Measurements from ENCODE around the gene MEIS1.
"Not testable (repeated sequence)": the region's sequence is repeated elsewhere in the genome, so short reads cannot be mapped to it uniquely, and the experiment has no call there.

The MEIS1 gene

DNA sequence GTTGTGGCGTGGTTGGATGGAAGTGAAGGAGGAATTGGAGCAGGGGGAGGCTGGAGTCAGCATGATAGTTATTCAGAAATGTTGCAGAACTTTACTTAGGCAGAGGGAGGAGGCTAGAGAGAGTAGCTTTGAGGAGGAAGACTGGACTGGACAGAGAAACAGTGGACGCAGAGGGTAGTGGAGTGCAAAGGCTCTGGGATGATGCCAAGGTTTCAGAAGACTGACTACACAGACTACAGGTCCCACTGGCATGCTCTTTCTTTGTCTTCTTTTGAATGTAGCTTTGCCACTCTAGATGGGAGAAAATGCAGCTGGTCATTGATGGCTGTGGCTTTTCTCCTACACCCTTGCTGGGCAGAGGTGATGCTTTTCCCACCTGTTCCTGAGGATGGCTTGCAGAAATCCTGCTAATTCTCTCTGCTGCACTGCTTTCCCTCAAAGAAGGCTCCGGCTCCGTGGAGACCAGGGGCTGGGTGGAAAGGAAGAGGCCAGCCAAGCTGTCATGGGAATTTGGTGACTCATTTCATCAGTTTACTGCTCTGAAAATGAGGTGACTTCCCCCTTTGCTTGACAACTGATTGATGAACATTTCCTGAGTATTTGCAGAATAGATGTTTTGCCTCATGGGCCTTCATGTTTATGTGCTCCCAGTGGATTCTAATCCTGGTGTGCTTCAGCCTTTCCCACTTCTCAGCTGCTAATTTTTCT lies 42.4 kb downstream of the MEIS1 start:
- no peak for DNase-seq

DNA sequence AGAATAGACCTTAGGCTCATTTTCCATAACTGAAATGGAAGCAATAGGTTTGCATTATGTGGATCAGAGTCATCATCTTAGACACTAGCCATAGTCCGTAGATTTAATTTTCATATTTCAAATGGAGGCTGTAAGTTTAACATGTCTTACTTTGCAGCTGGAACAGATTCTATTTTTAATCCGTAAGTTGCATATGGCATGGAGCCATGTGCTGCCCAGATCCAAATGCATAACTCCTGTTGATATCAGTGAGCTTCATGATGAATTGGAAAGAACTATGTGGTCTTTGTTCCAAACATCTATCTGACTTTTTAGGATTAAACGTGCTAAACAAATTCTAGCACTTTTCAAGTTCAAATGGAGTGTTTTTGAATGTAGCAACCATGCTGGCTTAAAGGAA lies 43.4 kb downstream of the MEIS1 start:
- no peak for DNase-seq

DNA sequence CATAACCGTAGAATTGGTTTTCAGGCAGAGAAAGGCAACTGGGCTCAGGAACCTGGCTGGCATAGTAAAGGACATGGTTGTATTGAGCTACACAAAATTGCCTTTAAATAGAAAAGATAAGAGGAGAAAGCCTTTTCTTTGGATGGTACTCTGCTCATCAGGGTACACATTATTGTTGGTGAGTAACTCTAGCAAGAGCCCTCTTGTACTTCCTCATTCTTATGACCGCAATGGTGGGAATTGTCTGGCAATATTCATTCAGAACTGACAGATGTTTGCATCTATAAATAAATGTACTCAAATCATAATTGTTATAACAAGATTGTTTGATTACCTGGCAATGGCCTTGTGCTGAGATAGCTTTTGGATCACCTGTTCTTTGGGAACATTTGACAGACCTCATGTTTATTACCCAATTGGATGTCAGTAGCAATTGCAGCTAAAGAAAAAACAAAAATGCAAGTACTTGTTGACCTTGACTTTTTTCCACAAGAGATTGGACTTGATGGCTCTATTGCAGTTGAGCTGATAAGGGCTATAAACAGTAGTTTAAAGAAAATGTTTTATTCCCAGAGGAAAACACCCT lies 43.9 kb downstream of the MEIS1 start:
- DNase-seq = no peak

DNA sequence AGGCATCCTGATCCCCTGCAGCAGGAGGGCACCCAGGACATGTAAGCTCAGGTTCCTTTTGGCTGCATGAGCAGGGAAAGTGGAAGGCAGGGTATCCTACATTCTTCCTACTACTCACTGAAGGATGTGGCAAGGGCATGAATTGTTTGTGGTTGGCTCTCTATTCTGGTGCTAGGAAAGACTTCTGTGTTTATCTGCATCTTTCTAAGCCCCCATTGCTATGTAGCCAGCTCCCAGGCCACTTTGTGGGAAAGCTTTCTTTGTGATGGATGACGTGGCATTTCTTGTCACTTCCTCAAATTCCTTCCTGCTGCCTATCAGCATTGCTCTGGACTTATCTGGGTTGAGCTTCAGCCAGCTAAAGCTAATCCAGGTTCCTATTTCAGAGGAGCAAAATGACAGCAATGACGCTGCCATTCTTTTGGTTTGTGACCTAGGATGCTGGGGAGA lies 46.2 kb downstream of the MEIS1 start:
- DNase-seq = no peak

DNA sequence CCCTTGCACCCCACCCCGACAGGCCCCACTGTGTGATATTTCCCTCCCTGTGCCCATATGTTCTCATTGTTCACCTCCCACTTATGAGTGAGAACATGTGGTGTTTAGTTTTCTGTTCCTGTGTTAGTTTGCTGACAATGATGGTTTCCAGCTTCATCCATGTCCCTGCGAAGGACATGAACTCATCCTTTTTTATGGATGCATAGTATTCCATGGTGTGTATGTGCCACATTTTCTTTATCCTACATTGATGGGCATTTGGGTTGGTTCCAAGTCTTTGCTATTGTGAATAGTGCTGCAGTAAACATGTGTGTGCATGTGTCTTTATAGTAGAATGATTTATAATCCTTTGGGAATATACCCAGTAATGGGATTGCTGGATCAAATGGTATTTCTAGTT lies 50.3 kb downstream of the MEIS1 start:
- DNase-seq = not testable (repeated sequence)

DNA sequence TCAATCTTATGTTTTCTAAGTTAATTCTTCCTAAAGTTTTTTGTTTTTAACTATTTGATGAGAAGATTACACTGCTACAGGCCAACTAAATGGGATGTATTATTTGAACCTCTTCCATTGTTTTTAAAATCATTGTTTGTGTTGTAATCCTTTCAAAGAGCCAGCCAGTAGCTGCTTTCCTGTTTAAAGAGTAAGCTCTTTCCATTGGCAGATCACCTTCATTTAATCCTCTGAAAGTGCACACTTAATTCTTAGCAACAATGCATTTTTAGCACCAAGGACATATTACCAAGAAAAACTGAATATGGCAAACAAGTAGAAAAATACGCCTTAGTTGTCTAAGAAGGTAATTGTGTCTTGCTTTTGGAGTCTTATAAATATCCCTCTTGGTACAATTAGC lies 54.0 kb downstream of the MEIS1 start:
- no peak for DNase-seq

DNA sequence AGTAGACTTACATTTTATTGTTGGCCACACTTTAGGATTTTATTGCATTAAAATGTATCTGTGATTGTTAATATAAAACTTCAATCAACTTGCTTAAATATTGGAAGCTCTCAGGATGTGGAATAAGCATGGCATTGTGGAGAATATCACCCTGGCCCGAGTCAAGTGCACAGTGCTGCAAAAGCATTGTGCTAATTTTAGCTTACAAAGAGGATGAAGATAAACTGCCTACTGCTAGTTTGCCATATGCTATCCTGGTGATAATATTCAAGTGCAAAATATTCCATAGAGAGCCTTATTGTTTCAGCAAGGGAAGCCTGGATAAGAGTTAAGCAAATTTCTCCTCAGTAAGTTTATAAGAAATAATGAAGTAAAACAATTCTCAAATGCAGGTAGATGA lies 54.5 kb downstream of the MEIS1 start:
- peak; percentile 57 for DNase-seq

DNA sequence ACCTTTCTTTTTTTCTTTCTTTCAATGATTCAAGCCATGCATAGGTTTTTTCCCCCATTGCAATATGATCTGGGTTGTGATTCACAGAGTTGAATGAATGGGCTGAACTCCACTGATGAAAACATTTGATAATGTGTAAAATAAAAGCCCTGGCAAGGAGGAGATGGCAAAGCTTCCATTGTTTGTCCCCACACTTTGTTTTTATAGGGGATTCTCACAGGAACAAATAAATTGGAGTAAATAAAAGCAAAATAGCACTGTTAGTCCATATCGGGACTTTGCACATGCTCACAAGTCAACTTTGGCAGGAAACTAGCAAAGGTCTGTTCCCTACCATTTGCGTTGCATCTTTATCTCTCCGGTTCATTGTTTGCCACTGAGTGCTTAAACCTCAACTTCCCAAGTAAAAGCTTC lies 55.7 kb downstream of the MEIS1 start:
- peak; percentile 15 for DNase-seq

DNA sequence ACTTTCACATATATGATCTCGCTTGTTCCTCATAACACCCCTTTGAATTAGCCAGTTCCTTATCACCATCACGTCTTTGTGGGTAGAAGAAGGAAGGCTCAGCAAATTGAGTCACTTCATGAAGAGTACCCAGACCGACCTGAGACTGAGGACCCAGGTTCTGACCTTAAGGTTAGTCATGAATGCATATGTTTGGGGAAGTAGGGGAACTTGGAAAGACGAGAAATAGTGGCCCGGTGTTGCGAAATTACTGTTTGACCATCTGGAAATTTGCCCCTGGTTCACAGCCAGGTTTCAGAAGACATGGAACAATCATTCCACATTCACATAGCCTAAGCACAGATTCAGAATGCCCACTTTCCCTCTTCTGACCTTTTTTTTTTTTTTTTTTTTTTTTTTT lies 59.8 kb downstream of the MEIS1 start:
- DNase-seq = no peak

DNA sequence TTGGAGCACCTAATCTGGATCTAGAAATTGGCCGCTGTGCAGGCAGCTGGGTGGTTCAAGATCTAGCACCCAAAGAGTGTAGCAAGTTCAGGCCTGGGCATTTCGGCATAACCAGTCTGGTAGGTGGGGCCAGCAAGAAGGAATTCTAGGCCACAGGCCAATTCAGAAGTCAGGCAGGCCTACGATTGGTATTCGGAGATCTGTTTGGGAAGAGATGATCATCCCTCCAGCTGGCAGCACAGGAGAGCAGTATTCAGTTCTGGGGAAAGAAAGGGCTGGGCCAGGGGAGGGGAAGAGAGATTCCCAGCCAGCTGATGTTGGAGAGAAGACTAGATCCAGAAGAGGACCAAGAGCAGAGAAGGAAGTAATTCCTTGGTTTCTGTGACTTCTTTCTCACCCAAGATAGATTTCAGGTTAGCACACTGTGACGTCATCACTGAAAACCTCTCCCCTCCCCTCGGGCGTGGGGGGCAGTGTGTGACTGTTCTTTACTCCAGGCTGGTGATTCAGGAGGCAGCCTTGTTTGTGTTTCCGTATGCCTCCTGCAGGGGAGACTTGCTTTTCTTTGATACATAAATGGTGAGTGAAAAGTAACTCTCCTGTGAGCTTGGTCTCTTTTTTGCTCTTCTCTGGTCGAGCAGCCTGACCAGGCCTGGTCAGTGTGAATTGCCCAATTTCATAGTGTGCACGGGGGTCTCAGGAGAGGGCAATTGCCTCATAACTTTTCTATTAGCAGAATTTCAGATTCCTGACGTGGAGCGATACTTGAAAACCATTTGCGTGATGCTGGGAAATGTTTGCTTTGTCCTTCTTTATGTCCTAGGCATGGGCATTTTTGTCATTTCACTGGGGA lies 61.1 kb downstream of the MEIS1 start:
- DNase-seq = no peak

DNA sequence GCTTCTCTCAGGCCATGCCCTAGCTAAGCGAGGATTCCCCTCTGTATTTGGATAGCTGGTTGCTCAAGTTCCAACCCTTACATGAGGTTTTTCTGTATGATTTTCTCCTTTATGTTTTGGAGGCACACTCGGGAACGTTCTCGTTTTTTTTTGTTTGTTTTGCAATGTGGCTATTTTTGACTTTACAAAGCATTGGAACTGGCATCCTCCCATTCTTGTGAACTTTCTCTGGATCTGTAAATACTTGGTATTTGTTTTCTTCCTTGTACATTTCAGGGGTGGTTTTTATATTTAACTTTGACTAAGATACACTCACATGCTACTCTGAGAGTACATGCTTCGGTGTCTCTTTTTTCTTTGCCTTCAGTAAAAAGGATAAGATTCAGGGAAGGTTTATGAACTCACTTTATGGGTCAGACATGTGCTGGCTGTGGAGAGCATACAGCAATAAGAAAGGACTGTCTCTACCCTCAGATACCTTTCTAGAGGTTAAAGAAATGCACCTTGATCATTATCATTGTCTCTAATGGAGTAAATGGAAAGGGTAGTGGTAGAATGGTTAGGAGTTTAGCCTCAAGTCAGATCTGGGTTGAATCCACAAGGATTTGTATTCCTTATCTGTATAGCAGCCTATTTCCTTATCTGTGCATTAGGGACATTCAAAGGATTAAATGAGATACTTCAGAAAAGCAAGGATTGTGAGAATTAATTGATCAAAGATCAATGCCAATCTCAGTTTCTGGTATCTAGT lies 61.9 kb downstream of the MEIS1 start:
- DNase-seq = no peak

DNA sequence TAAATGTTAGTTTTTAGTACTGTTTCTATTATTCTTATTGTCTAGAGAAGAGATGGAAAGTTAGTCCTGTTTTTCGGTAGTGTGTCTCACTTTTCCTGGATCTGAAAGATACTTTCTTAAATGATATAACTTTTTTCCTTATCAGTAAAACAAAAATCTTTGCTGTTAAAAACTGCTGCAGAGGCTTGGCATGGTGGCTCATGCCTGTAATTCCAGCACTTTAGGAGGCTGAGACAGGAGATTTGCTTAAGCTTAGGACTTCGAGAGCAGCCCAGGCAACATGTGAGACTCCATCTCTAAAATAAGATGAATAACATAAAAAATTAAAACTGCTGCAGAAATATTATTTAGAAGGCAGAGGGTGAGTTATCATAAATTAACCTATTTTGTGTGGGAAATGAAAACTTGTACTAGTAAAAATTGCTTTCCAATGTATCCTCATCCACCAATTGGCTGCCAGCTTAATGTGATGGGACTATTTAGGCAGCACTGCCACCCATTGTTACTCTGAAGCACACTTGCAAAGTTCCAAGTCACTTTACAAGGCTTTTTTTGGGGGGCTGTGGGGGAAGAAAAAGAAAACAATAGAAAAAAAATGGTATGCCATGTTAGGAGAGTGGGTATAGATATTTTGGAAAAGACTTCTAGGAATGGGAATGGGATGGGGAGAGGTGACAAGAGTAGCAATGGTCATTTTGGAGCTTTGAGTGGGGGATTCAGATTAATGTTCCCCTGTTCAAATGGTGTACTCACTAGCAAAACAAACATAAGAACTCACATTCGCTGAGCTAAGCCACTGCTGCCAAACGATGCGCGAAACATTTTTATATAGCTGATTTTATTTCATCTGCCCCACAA lies 62.7 kb downstream of the MEIS1 start:
- no peak for DNase-seq

DNA sequence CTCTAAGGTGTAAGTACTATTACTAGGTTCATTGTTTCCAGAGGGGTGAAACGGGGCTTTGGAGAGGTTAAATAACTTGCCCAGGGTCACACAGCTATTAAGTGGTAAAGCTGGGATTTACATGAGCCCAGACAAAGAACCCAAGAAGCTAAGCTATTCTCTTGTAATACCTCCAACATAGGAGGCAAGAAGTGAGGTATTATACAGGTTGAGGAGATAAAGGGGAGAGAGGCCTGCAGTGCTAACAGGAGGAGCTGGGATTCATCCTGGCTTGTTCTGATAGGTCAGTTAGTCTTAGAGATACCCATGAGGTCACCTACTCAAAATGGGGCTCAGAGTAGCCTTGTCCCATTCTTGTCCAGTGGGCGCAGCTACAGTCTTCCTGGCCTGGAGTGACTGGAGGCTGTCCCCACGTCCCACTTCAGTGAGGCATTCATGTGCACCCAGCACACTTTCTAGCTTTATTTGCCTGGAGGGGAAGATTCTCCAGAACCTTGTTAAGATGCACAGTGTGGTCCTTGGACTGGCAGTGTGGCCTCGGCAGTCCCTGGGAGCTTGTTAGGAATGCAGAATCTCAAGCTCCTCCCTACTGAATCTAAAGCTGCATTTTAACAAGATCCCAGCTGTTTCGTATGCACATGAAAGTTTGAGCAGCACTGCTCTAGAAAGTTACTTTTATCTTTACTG lies 63.5 kb downstream of the MEIS1 start:
- no peak for DNase-seq

DNA sequence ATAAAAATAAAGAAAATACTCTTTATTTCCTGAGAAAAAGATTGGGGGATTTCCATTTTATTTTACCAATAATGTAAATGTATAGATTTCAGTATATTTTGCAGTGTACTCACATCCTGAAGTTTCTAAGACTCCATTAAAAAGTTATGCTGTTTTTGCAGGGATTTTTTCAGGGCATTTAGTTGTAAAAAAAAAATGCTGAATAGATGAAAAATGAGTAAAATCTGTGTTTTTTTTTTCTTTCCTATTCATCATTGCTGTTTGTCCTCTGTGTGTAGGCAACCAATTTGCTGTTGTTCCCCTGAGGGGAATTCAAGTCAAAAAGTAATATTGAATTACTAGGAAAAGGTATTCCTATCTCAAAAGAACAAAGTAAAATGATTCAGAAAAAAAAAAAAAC lies 66.3 kb downstream of the MEIS1 start:
- no peak for DNase-seq

DNA sequence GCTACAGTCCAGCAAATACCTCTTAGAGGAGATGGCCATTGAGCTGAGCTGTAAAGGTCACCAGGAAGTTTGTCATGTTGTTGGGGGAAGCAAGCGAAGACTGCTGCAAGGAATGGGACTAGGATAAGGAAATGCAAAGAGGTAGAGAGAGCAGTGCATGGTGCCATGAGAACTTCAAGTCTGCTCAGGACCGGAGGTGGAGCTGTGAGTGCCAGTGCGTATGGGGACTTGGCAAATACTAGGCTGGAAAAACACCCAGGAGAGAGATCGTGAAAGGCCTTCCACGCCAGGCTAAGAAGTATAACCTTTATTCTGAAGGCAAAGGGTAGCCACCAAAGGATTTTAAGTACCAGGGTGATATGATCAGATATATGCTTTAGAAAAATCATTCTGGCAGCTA lies 71.3 kb downstream of the MEIS1 start:
- no peak for DNase-seq

DNA sequence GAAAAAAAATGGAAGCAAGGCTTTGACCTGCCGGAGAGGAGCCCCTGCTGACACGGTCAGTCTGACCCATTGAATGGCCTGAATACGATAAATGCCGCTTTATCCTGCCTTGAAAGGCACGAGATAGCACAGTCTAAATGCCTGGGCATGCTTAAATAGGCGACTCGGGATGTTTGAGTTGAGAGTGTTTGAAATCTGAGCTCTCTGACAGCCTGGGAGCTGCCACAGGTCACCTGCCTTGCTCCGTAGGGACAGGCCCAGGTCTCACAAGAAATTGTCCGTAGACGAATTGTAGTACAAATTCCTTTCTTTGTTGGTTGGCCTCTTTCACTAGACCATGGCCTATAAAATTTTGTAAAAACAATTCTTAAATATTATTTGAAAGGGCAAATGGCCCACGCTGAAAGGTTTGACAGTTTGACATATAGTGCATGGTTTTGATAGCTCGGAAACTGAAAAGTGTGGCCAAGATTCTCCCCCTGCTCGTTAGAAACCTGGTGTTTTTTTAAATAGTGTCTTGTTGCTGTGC lies 72.8 kb downstream of the MEIS1 start:
- no peak for DNase-seq

DNA sequence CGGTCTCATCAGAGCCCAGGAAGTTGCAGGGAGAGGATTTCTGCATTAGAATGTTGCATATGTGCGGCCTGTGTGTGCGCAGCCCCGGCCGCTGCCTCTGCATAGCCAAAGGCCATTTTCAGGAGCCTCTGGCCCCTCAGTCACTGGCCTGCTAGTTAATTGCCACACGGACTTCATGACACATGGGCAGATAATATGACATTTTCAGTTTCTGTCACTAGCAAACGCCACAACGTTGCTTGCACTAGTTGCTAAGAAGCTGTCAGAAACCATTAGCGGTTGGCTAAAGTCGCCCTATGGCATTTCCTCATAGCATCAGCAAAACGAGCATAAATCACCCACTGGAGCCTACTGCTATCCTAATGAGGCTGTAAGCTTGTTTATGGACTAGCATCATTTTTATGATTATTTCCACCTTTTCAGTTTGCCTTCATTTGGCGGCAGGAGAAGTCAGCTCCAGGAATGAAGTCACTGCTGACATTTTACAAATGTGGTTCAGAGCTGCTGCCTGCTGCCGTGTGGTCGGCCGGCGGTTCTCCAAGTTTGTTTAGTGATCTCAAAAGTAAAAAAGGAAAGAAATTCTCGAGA lies 73.7 kb downstream of the MEIS1 start:
- no peak for DNase-seq

DNA sequence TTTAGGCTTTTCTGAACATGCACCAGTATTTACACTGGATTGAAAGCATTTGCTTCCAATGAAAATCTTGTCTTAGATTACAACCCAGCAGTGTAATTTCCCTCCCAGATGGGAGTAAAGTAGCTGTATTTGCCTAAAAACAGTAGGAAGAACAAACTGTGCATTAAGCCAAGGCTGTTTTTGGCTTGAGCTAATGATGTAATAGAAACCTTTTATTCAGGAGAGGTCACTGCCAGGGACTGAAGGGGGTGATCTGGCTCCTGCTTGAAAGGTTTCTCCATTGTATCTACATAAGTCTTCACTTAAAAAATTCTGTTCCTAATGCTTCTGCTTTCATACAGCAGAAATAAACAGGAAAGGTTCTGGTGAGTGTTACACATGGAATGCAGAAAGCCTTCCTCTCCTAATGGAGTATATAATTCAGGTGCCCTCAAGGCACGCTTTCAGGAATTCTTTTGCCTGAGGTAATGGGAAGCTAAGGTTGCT lies 74.4 kb downstream of the MEIS1 start:
- no peak for DNase-seq

DNA sequence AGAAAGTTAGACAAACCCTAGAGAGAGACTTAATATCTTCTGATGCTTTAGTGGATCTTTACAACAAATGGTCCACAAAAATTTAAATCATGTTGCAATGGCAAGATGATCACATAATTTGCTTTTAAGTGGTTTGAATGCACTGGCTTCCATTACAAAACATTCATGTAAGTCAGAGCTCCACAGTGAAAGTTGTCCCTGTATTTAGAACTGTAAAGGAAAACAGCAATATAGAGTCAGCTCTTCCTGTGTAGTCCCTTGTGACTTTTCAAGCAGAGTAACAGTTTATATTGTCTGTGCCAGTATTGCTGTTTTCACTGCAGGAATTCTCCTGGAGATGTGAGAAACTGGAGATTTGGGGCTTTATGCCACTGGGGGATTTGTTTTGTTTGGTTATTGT lies 77.7 kb downstream of the MEIS1 start:
- no peak for DNase-seq

DNA sequence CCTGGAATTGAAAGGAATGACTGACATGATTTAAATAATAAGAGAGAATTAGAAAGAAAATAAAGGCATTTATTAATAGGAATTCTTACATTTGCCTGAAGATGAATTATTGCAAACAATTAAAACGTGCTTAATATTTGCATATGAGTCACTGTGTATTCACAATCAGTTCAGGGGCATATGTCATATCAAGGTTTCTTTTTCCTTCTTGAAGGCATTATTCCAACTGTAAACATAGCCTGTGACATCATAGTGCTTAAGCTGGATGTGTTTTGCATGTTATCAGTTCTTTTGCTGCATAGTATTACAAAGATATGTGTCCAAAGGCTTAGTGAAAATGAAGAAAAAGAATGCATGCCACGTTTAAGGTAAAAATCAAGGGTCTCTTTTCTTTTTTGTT lies 80.8 kb downstream of the MEIS1 start:
- no peak for DNase-seq

DNA sequence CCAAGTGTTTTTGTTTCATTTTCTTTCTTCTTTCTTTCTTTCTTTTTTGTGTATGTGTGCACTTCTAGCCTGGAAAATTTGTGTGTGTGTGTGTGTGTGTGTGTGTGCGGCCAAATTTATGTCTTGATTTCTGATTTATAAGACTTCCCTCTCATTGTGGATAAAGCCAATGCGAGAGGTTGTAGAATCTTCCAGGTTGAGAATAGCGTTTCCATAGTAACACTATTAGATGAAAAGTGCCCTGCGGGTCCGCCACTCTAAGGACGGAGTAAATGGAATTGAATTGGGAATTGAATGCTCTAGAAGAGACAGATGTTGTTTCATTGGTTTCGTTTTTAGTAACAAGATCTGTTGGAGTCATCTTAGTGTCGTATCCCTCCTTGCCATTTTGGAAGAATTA lies 81.6 kb downstream of the MEIS1 start:
- DNase-seq = no peak
